K562 (cell line): ENCODE data around the gene FOS. TPM values are rescaled to one million over a fixed set of nuclear protein-coding genes. Genes with fewer than 3 reads are reported as not detected.
A peak's percentile ranks its signal among the peaks of the same experiment; 100 is the strongest.

ENCODE experiments used
- ASH1L ChIP-seq: fragments of 450-650 bp; IDR thresholded peaks from 2 replicates; pipeline ENCODE4 v1.6.1; 2018; ENCODE audit warnings: borderline replicate concordance, mild to moderate bottlenecking, low read depth; ENCODE audit not compliant: partially characterized antibody
- BCOR ChIP-seq: fragments of 450-650 bp; IDR thresholded peaks from 2 replicates; pipeline ENCODE4 v1.6.1; 2016
- BRCA1 ChIP-seq, 2 experiments: fragments of 450-650 bp in 1 of 2; sonication (generic) in 1 of 2; formaldehyde crosslinking in 1 of 2; IDR thresholded peaks; 2 replicates each; pipeline versions ENCODE4 v1.5.0 to v1.6.1; 2017 to 2020; ENCODE audit warnings: mild to moderate bottlenecking in 1 of 2, missing genetic modification reagents in 1 of 2
- CBFB ChIP-seq: sonication (generic); formaldehyde crosslinking; IDR thresholded peaks from 2 replicates; pipeline ENCODE4 v1.4.0; 2020; ENCODE audit warnings: mild to moderate bottlenecking, missing genetic modification reagents
- CEBPB ChIP-seq: fragments of 450-650 bp; IDR thresholded peaks from 2 replicates; pipeline ENCODE4 v1.6.1; 2016; ENCODE audit warnings: missing genetic modification characterization, missing compliant biosample characterization
- FOXJ3 ChIP-seq: sonication (generic); formaldehyde crosslinking; IDR thresholded peaks from 2 replicates; pipeline ENCODE4 v1.4.0; 2020; ENCODE audit warnings: mild to moderate bottlenecking, missing genetic modification reagents
- GATAD2A ChIP-seq: fragments of 450-650 bp; IDR thresholded peaks from 2 replicates; pipeline ENCODE4 v1.6.1; 2017
- PRMT5 ChIP-seq: sonication (generic); formaldehyde crosslinking; IDR thresholded peaks from 2 replicates; pipeline ENCODE4 v1.5.0; 2020; ENCODE audit warnings: missing genetic modification reagents
- RBFOX2 ChIP-seq: fragments of 200-400 bp; formaldehyde crosslinking; IDR thresholded peaks from 2 replicates; pipeline ENCODE4 v1.6.1; 2017; ENCODE audit warnings: low read depth, mild to moderate bottlenecking, low read length, moderate library complexity
- ZC3H11A ChIP-seq: IDR thresholded peaks from 2 replicates; pipeline ENCODE4 v1.6.1; 2012; ENCODE audit warnings: low read depth, low read length, improper control_type of control experiment
- ZFPM2 ChIP-seq: fragments of 250-450 bp; sonication (Bioruptor Pico); IDR thresholded peaks from 2 replicates; pipeline ENCODE4 v1.5.1; 2022; ENCODE audit warnings: mild to moderate bottlenecking
- ZNF140 ChIP-seq: fragments of 250-450 bp; sonication (Bioruptor Pico); IDR thresholded peaks from 2 replicates; pipeline ENCODE4 v1.8.0; 2021; ENCODE audit warnings: moderate library complexity, mild to moderate bottlenecking, inconsistent platforms
- ZNF174 ChIP-seq: fragments of 250-450 bp; sonication (Bioruptor Pico); IDR thresholded peaks from 2 replicates; pipeline ENCODE4 v1.4.0; 2020; ENCODE audit warnings: mild to moderate bottlenecking
- ZNF316 ChIP-seq: fragments of 450-650 bp; IDR thresholded peaks from 2 replicates; pipeline ENCODE4 v1.6.1; 2016
- ZNF445 ChIP-seq: fragments of 250-450 bp; sonication (Bioruptor Pico); IDR thresholded peaks from 2 replicates; pipeline ENCODE4 v1.4.0; 2020; ENCODE audit warnings: low read depth, mild to moderate bottlenecking, moderate library complexity
- ZNF695 ChIP-seq: fragments of 450-650 bp; formaldehyde crosslinking; IDR thresholded peaks from 2 replicates; pipeline ENCODE4 v1.4.0; 2020; ENCODE audit warnings: mild to moderate bottlenecking, moderate library complexity
- polyA plus RNA-seq, 8 experiments: library from polyadenylated mRNA; depleted of rRNA in 4 of 8; stranded (reverse) in 5 of 8; unstranded in 3 of 8; fragments of >200 nt; fragmentation: Nextera tagmentation in 2 of 8; fragmentation: Illumina TruSeq in 1 of 8; extraction: Ambion mirVana in 2 of 8; extraction: Trizol in 1 of 8; gene quantifications; 2 replicates each; pipeline versions ENCODE4 v1.2.1 to v1.2.3, GENCODE V29; 2011 to 2014; ENCODE audit warnings: inconsistent platforms in 1 of 8, missing spikeins in 1 of 8
- total RNA-seq, 7 experiments: library from RNA; depleted of rRNA in 6 of 7; stranded (reverse); fragments of >200 nt in 6 of 7; fragmentation: Illumina TruSeq in 2 of 7; extraction: Trizol in 2 of 7; gene quantifications; 2 replicates each; pipeline versions ENCODE4 v1.2.1 to v1.2.3, GENCODE V29; 2011 to 2021; ENCODE audit warnings: low replicate concordance in 1 of 7
- TF ChIP-seq, protein P1 (sequence below): sonication (generic); formaldehyde crosslinking; IDR thresholded peaks from 2 replicates; pipeline ENCODE4 v1.8.1; 2023; ENCODE audit warnings: missing genetic modification reagents, mild to moderate bottlenecking, borderline replicate concordance
- TF ChIP-seq, protein P2 (sequence below): conservative IDR thresholded peaks from 2 replicates; pipeline ENCODE4 v1.6.1; 2011; ENCODE audit warnings: low read depth, mild to moderate bottlenecking, low read length; ENCODE audit not compliant: control insufficient read depth
- TF ChIP-seq, protein P3 (sequence below): fragments of 450-650 bp; formaldehyde crosslinking; IDR thresholded peaks from 2 replicates; pipeline ENCODE4 v1.4.0; 2022; ENCODE audit warnings: missing genetic modification characterization
- TF ChIP-seq, protein P4 (sequence below), 2 experiments: fragments of 450-650 bp in 1 of 2; sonication (generic) in 1 of 2; formaldehyde crosslinking in 1 of 2; IDR thresholded peaks in 1 of 2; conservative IDR thresholded peaks in 1 of 2; 2 replicates each; pipeline versions ENCODE4 v1.6.1 to v1.8.1; 2016 to 2023; ENCODE audit warnings: mild to moderate bottlenecking in 2 of 2, moderate library complexity in 2 of 2, inconsistent platforms in 1 of 2, missing genetic modification reagents in 1 of 2

The FOS gene
- total and polyA plus RNA-seq, 9 of the 15 experiments (the other 6 are each of a cell fraction or from before 2014, with no cell fraction given), result 0.54 to 13.8 (median 8.9) TPM

DNA sequence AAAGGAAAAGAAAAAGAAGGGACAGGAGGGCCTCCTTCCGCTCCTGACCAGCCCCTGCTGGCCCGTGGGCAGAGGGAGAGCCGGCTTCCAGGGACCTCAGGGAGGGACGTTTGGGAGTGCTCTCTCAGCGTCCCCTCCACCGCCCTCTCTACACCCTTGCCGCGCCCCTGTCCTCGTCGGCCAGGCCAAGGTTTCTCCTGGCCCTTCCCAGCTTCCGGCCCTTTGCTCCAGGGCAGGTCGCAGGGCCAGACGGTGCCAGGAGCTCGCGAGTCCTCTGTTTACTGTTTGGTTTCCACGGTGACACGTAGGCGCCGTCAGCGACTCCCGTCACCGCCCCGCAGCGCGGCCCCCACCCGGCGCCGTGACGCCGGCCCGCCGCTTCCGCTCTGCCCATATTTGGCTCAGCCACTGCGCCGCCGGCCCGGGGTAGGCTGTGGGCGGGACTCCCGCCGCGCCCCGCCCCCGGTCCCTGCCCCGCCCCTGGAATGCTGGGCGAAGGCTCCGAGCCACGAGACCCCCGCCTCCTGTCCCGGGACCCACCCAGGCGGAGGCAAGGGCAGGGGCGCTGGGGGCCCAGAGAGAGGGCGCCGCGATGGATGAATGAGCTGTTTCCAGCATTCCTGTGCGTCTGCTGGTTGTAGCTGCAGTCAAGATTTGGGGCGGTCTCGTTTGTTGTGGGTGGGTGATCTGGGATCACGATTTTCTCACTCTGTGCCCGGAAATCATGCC is 15.5 kb downstream of the FOS start (continued):
- TF ChIP-seq, protein P1, sequence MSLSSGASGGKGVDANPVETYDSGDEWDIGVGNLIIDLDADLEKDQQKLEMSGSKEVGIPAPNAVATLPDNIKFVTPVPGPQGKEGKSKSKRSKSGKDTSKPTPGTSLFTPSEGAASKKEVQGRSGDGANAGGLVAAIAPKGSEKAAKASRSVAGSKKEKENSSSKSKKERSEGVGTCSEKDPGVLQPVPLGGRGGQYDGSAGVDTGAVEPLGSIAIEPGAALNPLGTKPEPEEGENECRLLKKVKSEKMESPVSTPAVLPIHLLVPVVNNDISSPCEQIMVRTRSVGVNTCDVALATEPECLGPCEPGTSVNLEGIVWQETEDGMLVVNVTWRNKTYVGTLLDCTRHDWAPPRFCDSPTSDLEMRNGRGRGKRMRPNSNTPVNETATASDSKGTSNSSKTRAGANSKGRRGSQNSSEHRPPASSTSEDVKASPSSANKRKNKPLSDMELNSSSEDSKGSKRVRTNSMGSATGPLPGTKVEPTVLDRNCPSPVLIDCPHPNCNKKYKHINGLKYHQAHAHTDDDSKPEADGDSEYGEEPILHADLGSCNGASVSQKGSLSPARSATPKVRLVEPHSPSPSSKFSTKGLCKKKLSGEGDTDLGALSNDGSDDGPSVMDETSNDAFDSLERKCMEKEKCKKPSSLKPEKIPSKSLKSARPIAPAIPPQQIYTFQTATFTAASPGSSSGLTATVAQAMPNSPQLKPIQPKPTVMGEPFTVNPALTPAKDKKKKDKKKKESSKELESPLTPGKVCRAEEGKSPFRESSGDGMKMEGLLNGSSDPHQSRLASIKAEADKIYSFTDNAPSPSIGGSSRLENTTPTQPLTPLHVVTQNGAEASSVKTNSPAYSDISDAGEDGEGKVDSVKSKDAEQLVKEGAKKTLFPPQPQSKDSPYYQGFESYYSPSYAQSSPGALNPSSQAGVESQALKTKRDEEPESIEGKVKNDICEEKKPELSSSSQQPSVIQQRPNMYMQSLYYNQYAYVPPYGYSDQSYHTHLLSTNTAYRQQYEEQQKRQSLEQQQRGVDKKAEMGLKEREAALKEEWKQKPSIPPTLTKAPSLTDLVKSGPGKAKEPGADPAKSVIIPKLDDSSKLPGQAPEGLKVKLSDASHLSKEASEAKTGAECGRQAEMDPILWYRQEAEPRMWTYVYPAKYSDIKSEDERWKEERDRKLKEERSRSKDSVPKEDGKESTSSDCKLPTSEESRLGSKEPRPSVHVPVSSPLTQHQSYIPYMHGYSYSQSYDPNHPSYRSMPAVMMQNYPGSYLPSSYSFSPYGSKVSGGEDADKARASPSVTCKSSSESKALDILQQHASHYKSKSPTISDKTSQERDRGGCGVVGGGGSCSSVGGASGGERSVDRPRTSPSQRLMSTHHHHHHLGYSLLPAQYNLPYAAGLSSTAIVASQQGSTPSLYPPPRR (CRISPR knock-in tag), result no peak
- TF ChIP-seq ZC3H11A, result no peak
- no peak for TF ChIP-seq ZFPM2 (CRISPR knock-in tag)
- TF ChIP-seq ZNF695, result no peak
- TF ChIP-seq, protein P2, sequence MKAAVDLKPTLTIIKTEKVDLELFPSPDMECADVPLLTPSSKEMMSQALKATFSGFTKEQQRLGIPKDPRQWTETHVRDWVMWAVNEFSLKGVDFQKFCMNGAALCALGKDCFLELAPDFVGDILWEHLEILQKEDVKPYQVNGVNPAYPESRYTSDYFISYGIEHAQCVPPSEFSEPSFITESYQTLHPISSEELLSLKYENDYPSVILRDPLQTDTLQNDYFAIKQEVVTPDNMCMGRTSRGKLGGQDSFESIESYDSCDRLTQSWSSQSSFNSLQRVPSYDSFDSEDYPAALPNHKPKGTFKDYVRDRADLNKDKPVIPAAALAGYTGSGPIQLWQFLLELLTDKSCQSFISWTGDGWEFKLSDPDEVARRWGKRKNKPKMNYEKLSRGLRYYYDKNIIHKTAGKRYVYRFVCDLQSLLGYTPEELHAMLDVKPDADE, result 0 out of 2 replicates have a peak, but pooled peaks have one; percentile 32
- no peak for TF ChIP-seq ZNF174 (CRISPR knock-in tag)
- no peak for TF ChIP-seq PRMT5 (CRISPR knock-in tag)
- no peak for TF ChIP-seq ASH1L
- TF ChIP-seq GATAD2A, result no peak
- TF ChIP-seq ZNF140 (CRISPR knock-in tag), result no peak
- TF ChIP-seq, protein P3, sequence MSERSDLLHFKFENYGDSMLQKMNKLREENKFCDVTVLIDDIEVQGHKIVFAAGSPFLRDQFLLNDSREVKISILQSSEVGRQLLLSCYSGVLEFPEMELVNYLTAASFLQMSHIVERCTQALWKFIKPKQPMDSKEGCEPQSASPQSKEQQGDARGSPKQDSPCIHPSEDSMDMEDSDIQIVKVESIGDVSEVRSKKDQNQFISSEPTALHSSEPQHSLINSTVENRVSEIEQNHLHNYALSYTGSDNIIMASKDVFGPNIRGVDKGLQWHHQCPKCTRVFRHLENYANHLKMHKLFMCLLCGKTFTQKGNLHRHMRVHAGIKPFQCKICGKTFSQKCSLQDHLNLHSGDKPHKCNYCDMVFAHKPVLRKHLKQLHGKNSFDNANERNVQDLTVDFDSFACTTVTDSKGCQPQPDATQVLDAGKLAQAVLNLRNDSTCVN (CRISPR knock-in tag), result no peak
- peak; percentile 96 for TF ChIP-seq FOXJ3 (CRISPR knock-in tag)
- peak; percentile 87 for TF ChIP-seq RBFOX2
- no peak for TF ChIP-seq ZNF316
- no peak for TF ChIP-seq ZNF445
- no peak for TF ChIP-seq BCOR
- no peak for TF ChIP-seq BRCA1 (IDR thresholded peaks at IDR 0.05)
- TF ChIP-seq BRCA1 (CRISPR knock-in tag; IDR thresholded peaks at IDR 0.05), result no peak
- TF ChIP-seq CEBPB (tag), result no peak
- TF ChIP-seq, protein P4, sequence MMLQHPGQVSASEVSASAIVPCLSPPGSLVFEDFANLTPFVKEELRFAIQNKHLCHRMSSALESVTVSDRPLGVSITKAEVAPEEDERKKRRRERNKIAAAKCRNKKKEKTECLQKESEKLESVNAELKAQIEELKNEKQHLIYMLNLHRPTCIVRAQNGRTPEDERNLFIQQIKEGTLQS (IDR thresholded peaks at IDR 0.05), result no peak
- TF ChIP-seq, protein P4 (CRISPR knock-in tag; conservative IDR thresholded peaks at IDR 0.05), result no peak
- no peak for TF ChIP-seq CBFB (CRISPR knock-in tag)
